Measurements from ENCODE around the gene ASB5.
"Not testable (repeated sequence)": the region's sequence is repeated elsewhere in the genome, so short reads cannot be mapped to it uniquely, and the experiment has no call there.

ASB5 gene

GRCh38 chr4:176268963-176269362 is at the start of gene ASB5:
ASB5 (minus strand) TSS chr4:176269222; CDS start chr4:176269108, 114 bp downstream.
- FAIRE-seq, result no peak

GRCh38 chr4:176313596-176314336 is 44.7 kb upstream of the ASB5 start:
- no peak for FAIRE-seq

- no peak for FAIRE-seq
Measured at GRCh38 chr4:176309772-176310171, 40.8 kb upstream of the ASB5 start.

GRCh38 chr4:176309046-176309445 is 40.0 kb upstream of the ASB5 start:
- FAIRE-seq, result no peak

- FAIRE-seq, result no peak
Measured at GRCh38 chr4:176308441-176308840, 39.4 kb upstream of the ASB5 start.

GRCh38 chr4:176307666-176307930 is 38.6 kb upstream of the ASB5 start:
- FAIRE-seq, result no peak

- no peak for FAIRE-seq
Measured at GRCh38 chr4:176306837-176307665, 38.0 kb upstream of the ASB5 start.

- FAIRE-seq, result no peak
Measured at GRCh38 chr4:176303938-176304337, 34.9 kb upstream of the ASB5 start.

- FAIRE-seq, result no peak
Measured at GRCh38 chr4:176302283-176303275, 33.6 kb upstream of the ASB5 start.

- no peak for FAIRE-seq
Measured at GRCh38 chr4:176300565-176300964, 31.5 kb upstream of the ASB5 start.

- FAIRE-seq, result no peak
Measured at GRCh38 chr4:176300036-176300435, 31.0 kb upstream of the ASB5 start.

- no peak for FAIRE-seq
Measured at GRCh38 chr4:176298664-176299063, 29.6 kb upstream of the ASB5 start.

- FAIRE-seq, result not testable (repeated sequence)
Measured at GRCh38 chr4:176295907-176296306, 26.9 kb upstream of the ASB5 start.

GRCh38 chr4:176293660-176294059 is 24.6 kb upstream of the ASB5 start:
- FAIRE-seq, result no peak

GRCh38 chr4:176292920-176293319 is 23.9 kb upstream of the ASB5 start:
- FAIRE-seq, result no peak

GRCh38 chr4:176291748-176292147 is 22.7 kb upstream of the ASB5 start:
- no peak for FAIRE-seq

GRCh38 chr4:176290520-176290919 is 21.5 kb upstream of the ASB5 start:
- no peak for FAIRE-seq

- no peak for FAIRE-seq
Measured at GRCh38 chr4:176289561-176289960, 20.5 kb upstream of the ASB5 start.

GRCh38 chr4:176288020-176288419 is 19.0 kb upstream of the ASB5 start:
- FAIRE-seq, result no peak

GRCh38 chr4:176287546-176287945 is 18.5 kb upstream of the ASB5 start:
- FAIRE-seq, result no peak

GRCh38 chr4:176286728-176287127 is 17.7 kb upstream of the ASB5 start:
- FAIRE-seq, result no peak

GRCh38 chr4:176279560-176279959 is 10.5 kb upstream of the ASB5 start:
- FAIRE-seq, result not testable (repeated sequence)
